Osteoblast (primary cell): ENCODE measurements around the gene PELO. TPM values are rescaled to one million over a fixed set of nuclear protein-coding genes. Genes with fewer than 3 reads are reported as not detected.

Source experiments
- DNase-seq: peaks from one replicate; pipeline ENCODE4 v3.0.0; 2011; ENCODE audit warnings: low spot score, mixed read lengths; ENCODE audit not compliant: insufficient read length; ENCODE audit errors: missing footprints
- H2AFZ ChIP-seq: 2 replicates; pipeline ENCODE4 v1.6.0; 2011; ENCODE audit warnings: mild to moderate bottlenecking, low read length
- H3K27ac ChIP-seq: 2 replicates; pipeline ENCODE4 v1.5.1; 2011; ENCODE audit warnings: mild to moderate bottlenecking, low read depth, low read length, moderate library complexity
- H3K27me3 ChIP-seq: 2 replicates; pipeline ENCODE4 v1.6.0; 2012; ENCODE audit warnings: mild to moderate bottlenecking, control low read depth, inconsistent platforms, low read length, moderate library complexity; ENCODE audit not compliant: insufficient read depth
- H3K36me3 ChIP-seq: 2 replicates; pipeline ENCODE4 v1.5.1; 2011; ENCODE audit warnings: mild to moderate bottlenecking, low read length, control low read depth, moderate library complexity; ENCODE audit not compliant: insufficient read depth
- H3K4me1 ChIP-seq: 2 replicates; pipeline ENCODE4 v1.5.1; 2011; ENCODE audit warnings: mild to moderate bottlenecking, low read length, control low read depth, moderate library complexity; ENCODE audit not compliant: insufficient read depth
- H3K4me2 ChIP-seq: 2 replicates; pipeline ENCODE4 v1.6.0; 2011; ENCODE audit warnings: mild to moderate bottlenecking, low read length; ENCODE audit not compliant: insufficient read depth
- H3K4me3 ChIP-seq: fragments of 200-600 bp; sonication (generic); 3 replicates; pipeline ENCODE4 v1.5.1; 2012; ENCODE audit warnings: mild to moderate bottlenecking, low read length, inconsistent platforms; ENCODE audit not compliant: insufficient read depth
- H3K79me2 ChIP-seq: 2 replicates; pipeline ENCODE4 v1.6.0; 2012; ENCODE audit warnings: mild to moderate bottlenecking, low read length, control low read depth, inconsistent platforms; ENCODE audit not compliant: insufficient read depth
- H3K9me3 ChIP-seq: 2 replicates; pipeline ENCODE4 v1.5.1; 2011; ENCODE audit warnings: low read depth, low read length, control low read depth
- H4K20me1 ChIP-seq: 2 replicates; pipeline ENCODE4 v1.6.0; 2012; ENCODE audit warnings: mild to moderate bottlenecking, low read length, control low read depth; ENCODE audit not compliant: insufficient read depth
- CTCF ChIP-seq: IDR thresholded peaks from 2 replicates; pipeline ENCODE4 v1.5.1; 2011; ENCODE audit warnings: mild to moderate bottlenecking, low read depth, low read length, moderate library complexity; ENCODE audit errors: extremely low read depth
- total RNA-seq: library from RNA; depleted of rRNA; stranded (reverse); fragments of >200 nt; gene quantifications from 2 replicates; pipeline ENCODE4 v1.2.3, GENCODE V29; 2012

Gene PELO
- total RNA-seq, 1 donor: 21.4 TPM

- Histone ChIP-seq H3K27ac (peak overlapping the region; percentile 99), H3K79me2 (peaks cover 62% of the 10 kb centered on the region), H3K4me1 (peaks cover 36% of the 10 kb centered on the region)
Measured at GRCh38 chr5:52802272-52802973, 14.7 kb downstream of the PELO start.

GRCh38 chr5:52802974-52803336 is 15.2 kb downstream of the PELO start:
- Histone ChIP-seq H3K36me3 (peaks cover 25% of the 10 kb centered on the region), H3K4me1 (peaks cover 41% of the 10 kb centered on the region), H3K9me3 (no peaks in the 10 kb centered on the region), H2AFZ (no peak overlapping the region), H3K79me2 (peaks cover 57% of the 10 kb centered on the region), H3K27me3 (no peaks in the 10 kb centered on the region), H3K27ac (no peak overlapping the region), H3K4me2 (peak overlapping the region; percentile 97), H3K4me3 (peak overlapping the region; percentile 92), H4K20me1 (peaks cover 41% of the 10 kb centered on the region)
- DNase-seq: no peak
- no peak for TF ChIP-seq CTCF

More at GRCh38 chr5:52802272-52802973, 14.7 kb downstream of the PELO start:
- Histone ChIP-seq H3K9me3 (no peaks in the 10 kb centered on the region), H3K4me2 (peak overlapping the region; percentile 97), H3K27me3 (no peaks in the 10 kb centered on the region), H3K4me3 (peak overlapping the region; percentile 92), H3K36me3 (peaks cover 25% of the 10 kb centered on the region), H2AFZ (no peak overlapping the region), H4K20me1 (peaks cover 41% of the 10 kb centered on the region)
- TF ChIP-seq CTCF: no peak
- DNase-seq: no peak

GRCh38 chr5:52804387-52804791 is 16.7 kb downstream of the PELO start:
- no peak for DNase-seq
- Histone ChIP-seq H3K27me3 (no peaks in the 10 kb centered on the region), H3K27ac (no peak overlapping the region), H4K20me1 (peaks cover 41% of the 10 kb centered on the region), H3K9me3 (no peaks in the 10 kb centered on the region), H2AFZ (no peak overlapping the region), H3K36me3 (peaks cover 25% of the 10 kb centered on the region), H3K4me1 (peaks cover 44% of the 10 kb centered on the region), H3K4me2 (peak overlapping the region; percentile 97), H3K4me3 (peak overlapping the region; percentile 11), H3K79me2 (peaks cover 54% of the 10 kb centered on the region)
- no peak for TF ChIP-seq CTCF

GRCh38 chr5:52804981-52805380 is 17.3 kb downstream of the PELO start:
- H3K27me3 ChIP-seq: no peaks in the 10 kb centered on the region
- H4K20me1 ChIP-seq: peaks cover 41% of the 10 kb centered on the region
- H3K27ac ChIP-seq: no peak overlapping the region
- peaks cover 54% of the 10 kb centered on the region for H3K79me2 ChIP-seq
- no peaks in the 10 kb centered on the region for H3K9me3 ChIP-seq
- no peak for TF ChIP-seq CTCF
- H2AFZ ChIP-seq: no peak overlapping the region
- peaks cover 48% of the 10 kb centered on the region for H3K4me1 ChIP-seq
- no peak for DNase-seq
- H3K4me3 ChIP-seq: no peak overlapping the region
- peaks cover 25% of the 10 kb centered on the region for H3K36me3 ChIP-seq
- peak overlapping the region; percentile 97 for H3K4me2 ChIP-seq
